GM23338 (cell line): ENCODE measurements around the gene CCDC27. TPM values are rescaled to one million over a fixed set of nuclear protein-coding genes. Genes with fewer than 3 reads are reported as not detected.

Experiments
- ATAC-seq: fragments of 200-7000 bp; cut with Tn5 transposase; 3 replicates; pipeline ENCODE4 v1.9.1; 2020
- DNase-seq: peaks from one replicate; pipeline ENCODE4 v3.0.0-alpha.2; 2015; ENCODE audit warnings: low spot score
- H2AFZ ChIP-seq: fragments of 200-600 bp; sonication (generic); 2 replicates; pipeline ENCODE4 v1.8.0; 2016; ENCODE audit warnings: antibody characterized with exemption, mild to moderate bottlenecking, moderate library complexity
- H3F3A ChIP-seq: fragments of 200-600 bp; sonication (generic); replicated peaks from 2 replicates; pipeline ENCODE4 v1.8.0; 2017; ENCODE audit warnings: antibody characterized with exemption, mixed run types, low read depth
- H3K27ac ChIP-seq: fragments of 200-600 bp; sonication (generic); 2 replicates; pipeline ENCODE4 v1.6.1; 2016; ENCODE audit warnings: low read depth
- H3K27me3 ChIP-seq: fragments of 200-600 bp; sonication (generic); 2 replicates; pipeline ENCODE4 v1.8.0; 2016; ENCODE audit warnings: mild to moderate bottlenecking, mixed run types, moderate library complexity; ENCODE audit not compliant: insufficient read depth
- H3K36me3 ChIP-seq: fragments of 200-600 bp; sonication (generic); 2 replicates; pipeline ENCODE4 v1.8.0; 2016; ENCODE audit warnings: mild to moderate bottlenecking; ENCODE audit not compliant: insufficient read depth
- H3K4me1 ChIP-seq: fragments of 200-600 bp; sonication (generic); 2 replicates; pipeline ENCODE4 v1.8.0; 2016; ENCODE audit warnings: mild to moderate bottlenecking, moderate library complexity; ENCODE audit not compliant: insufficient read depth
- H3K4me2 ChIP-seq: fragments of 200-600 bp; sonication (generic); 2 replicates; pipeline ENCODE4 v1.7.1; 2017; ENCODE audit warnings: mixed run types
- H3K4me3 ChIP-seq: fragments of 200-600 bp; sonication (generic); 2 replicates; pipeline ENCODE4 v1.6.1; 2016; ENCODE audit warnings: mixed run types
- H3K79me2 ChIP-seq: fragments of 200-600 bp; sonication (generic); replicated peaks from 2 replicates; pipeline ENCODE4 v1.8.0; 2017; ENCODE audit warnings: mild to moderate bottlenecking; ENCODE audit not compliant: insufficient read depth
- H3K9me2 ChIP-seq: fragments of 200-600 bp; sonication (generic); 2 replicates; pipeline ENCODE4 v1.8.0; 2017; ENCODE audit not compliant: insufficient read depth
- H4K20me1 ChIP-seq: fragments of 200-600 bp; sonication (generic); replicated peaks from 2 replicates; pipeline ENCODE4 v1.8.0; 2017; ENCODE audit warnings: mild to moderate bottlenecking; ENCODE audit not compliant: insufficient read depth
- H3K27ac Mint-ChIP-seq: 2 replicates; pipeline ENCODE4 v1.8.0; 2020; ENCODE audit warnings: inconsistent platforms, mild to moderate bottlenecking, moderate library complexity, mixed read lengths
- H3K27me3 Mint-ChIP-seq: 3 replicates; pipeline ENCODE4 v1.8.0; 2022; ENCODE audit warnings: low read depth, mild to moderate bottlenecking, moderate library complexity, mixed read lengths, inconsistent platforms; ENCODE audit not compliant: insufficient read depth, poor library complexity
- H3K36me3 Mint-ChIP-seq: 3 replicates; pipeline ENCODE4 v1.8.0; 2021; ENCODE audit warnings: low read depth, mild to moderate bottlenecking, inconsistent platforms, moderate library complexity, mixed read lengths
- H3K4me1 Mint-ChIP-seq: 3 replicates; pipeline ENCODE4 v1.8.0; 2020; ENCODE audit warnings: mild to moderate bottlenecking, inconsistent platforms, mixed read lengths
- H3K4me3 Mint-ChIP-seq: 3 replicates; pipeline ENCODE4 v1.8.0; 2021; ENCODE audit warnings: moderate library complexity, mild to moderate bottlenecking, inconsistent platforms, mixed read lengths
- H3K9me3 Mint-ChIP-seq: 3 replicates; pipeline ENCODE4 v1.8.0; 2020; ENCODE audit warnings: moderate library complexity, mild to moderate bottlenecking, inconsistent platforms, mixed read lengths
- CREB1 ChIP-seq: fragments of 250-450 bp; sonication (Bioruptor Pico); IDR thresholded peaks from 2 replicates; pipeline ENCODE4 v1.5.0; 2020; ENCODE audit warnings: low read depth, mild to moderate bottlenecking, moderate library complexity
- EZH2 ChIP-seq: fragments of 200-600 bp; sonication (generic); IDR thresholded peaks from one replicate; pipeline ENCODE4 v1.8.0; 2017; ENCODE audit warnings: antibody characterized with exemption, mild to moderate bottlenecking, low read depth; ENCODE audit not compliant: unreplicated experiment
- EZH2phosphoT487 ChIP-seq: fragments of 200-600 bp; sonication (generic); IDR thresholded peaks from one replicate; pipeline ENCODE4 v1.8.1; 2018; ENCODE audit warnings: antibody characterized with exemption; ENCODE audit not compliant: unreplicated experiment
- JUNB ChIP-seq: IDR thresholded peaks from one replicate; pipeline ENCODE4 v1.6.1; 2016; ENCODE audit warnings: antibody characterized with exemption; ENCODE audit not compliant: unreplicated experiment
- NANOG ChIP-seq: IDR thresholded peaks from 2 replicates; pipeline ENCODE4 v1.6.1; 2016; ENCODE audit warnings: antibody characterized with exemption, borderline replicate concordance
- POLR2AphosphoS5 ChIP-seq: IDR thresholded peaks from 2 replicates; pipeline ENCODE4 v1.6.1; 2016; ENCODE audit warnings: antibody characterized with exemption, low read depth
- STAT1 ChIP-seq: IDR thresholded peaks from one replicate; pipeline ENCODE4 v1.6.1; 2016; ENCODE audit warnings: antibody characterized with exemption; ENCODE audit not compliant: unreplicated experiment
- ZNF114 ChIP-seq: fragments of 250-450 bp; sonication (Bioruptor Pico); IDR thresholded peaks from 2 replicates; pipeline ENCODE4 v1.5.0; 2020; ENCODE audit warnings: mild to moderate bottlenecking, moderate library complexity
- ZNF331 ChIP-seq: fragments of 250-450 bp; sonication (Bioruptor Pico); IDR thresholded peaks from 2 replicates; pipeline ENCODE4 v1.5.0; 2020; ENCODE audit warnings: low read depth, mild to moderate bottlenecking, moderate library complexity
- polyA plus RNA-seq: library from polyadenylated mRNA; unstranded; fragments of >200 nt; fragmentation: Nextera tagmentation; extraction: Ambion mirVana; gene quantifications from 2 replicates; pipeline ENCODE4 v1.2.1, GENCODE V29; 2016
- total RNA-seq: library from RNA; depleted of rRNA; stranded (reverse); fragments of >200 nt; shearing (Covaris generic); gene quantifications from 2 replicates; pipeline ENCODE4 v1.2.3, GENCODE V29; 2014
- TF ChIP-seq, protein P1 (sequence below): IDR thresholded peaks from one replicate; pipeline ENCODE4 v1.6.1; 2018; ENCODE audit warnings: antibody characterized with exemption; ENCODE audit not compliant: unreplicated experiment
- TF ChIP-seq, protein P2 (sequence below): IDR thresholded peaks from 2 replicates; pipeline ENCODE4 v1.6.1; 2016; ENCODE audit warnings: antibody characterized with exemption
- TF ChIP-seq, protein P3 (sequence below): fragments of 250-450 bp; sonication (Bioruptor Pico); IDR thresholded peaks from 2 replicates; pipeline ENCODE4 v1.5.0; 2020; ENCODE audit warnings: mild to moderate bottlenecking, moderate library complexity
- TF ChIP-seq, protein P4 (sequence below), 2 experiments: fragments of 200-600 bp in 1 of 2; sonication (generic) in 1 of 2; conservative IDR thresholded peaks; 2 replicates each; pipeline versions ENCODE4 v1.5.1 to v1.6.1; 2016 to 2017; ENCODE audit warnings: antibody characterized with exemption in 2 of 2, low read depth in 2 of 2, mild to moderate bottlenecking in 2 of 2, moderate library complexity in 1 of 2

Gene CCDC27
- total and polyA plus RNA-seq, 2 experiments from 2014 or later: 0.18 to 0.45 TPM

DNA sequence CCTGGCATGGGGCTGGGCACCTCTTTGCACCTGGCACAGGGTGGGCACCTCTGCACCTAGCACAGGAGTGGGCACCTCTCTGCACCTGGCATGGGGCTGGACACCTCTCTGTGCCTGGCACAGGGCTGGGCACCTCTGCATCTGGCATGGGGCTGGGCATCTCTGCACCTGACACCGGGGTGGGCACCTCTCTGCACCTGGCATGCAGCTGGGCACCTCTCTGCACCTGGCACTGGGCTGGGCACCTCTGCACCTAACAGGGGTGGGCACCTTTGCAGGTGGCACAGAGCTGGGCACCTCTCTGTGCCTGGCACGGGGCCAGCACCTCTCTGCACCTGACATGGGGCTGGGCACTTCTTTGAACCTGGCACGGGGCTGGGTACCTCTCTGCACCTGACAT, 29.4 kb upstream of the CCDC27 start:
- Histone ChIP-seq H3K27ac (no peak overlapping the region), H3K9me2 (no peaks in the 10 kb centered on the region), H3K4me2 (no peak overlapping the region), H3K4me1 (no peaks in the 10 kb centered on the region), H3K27me3 (no peaks in the 10 kb centered on the region), H3K4me3 (no peak overlapping the region), H4K20me1 (no peaks in the 10 kb centered on the region), H3K36me3 (no peaks in the 10 kb centered on the region), H3F3A (no peaks in the 10 kb centered on the region), H3K79me2 (no peaks in the 10 kb centered on the region), H2AFZ (no peak overlapping the region)
- DNase-seq: no peak
- no peaks in the 10 kb centered on the region for H3K36me3 Mint-ChIP-seq
- peaks cover 7% of the 10 kb centered on the region for H3K27me3 Mint-ChIP-seq
- H3K4me3 Mint-ChIP-seq: no peak overlapping the region
- H3K9me3 Mint-ChIP-seq: no peaks in the 10 kb centered on the region
- H3K27ac Mint-ChIP-seq: no peak overlapping the region
- ATAC-seq: no peak
- peaks cover 10% of the 10 kb centered on the region for H3K4me1 Mint-ChIP-seq
- TF ChIP-seq, protein P1, sequence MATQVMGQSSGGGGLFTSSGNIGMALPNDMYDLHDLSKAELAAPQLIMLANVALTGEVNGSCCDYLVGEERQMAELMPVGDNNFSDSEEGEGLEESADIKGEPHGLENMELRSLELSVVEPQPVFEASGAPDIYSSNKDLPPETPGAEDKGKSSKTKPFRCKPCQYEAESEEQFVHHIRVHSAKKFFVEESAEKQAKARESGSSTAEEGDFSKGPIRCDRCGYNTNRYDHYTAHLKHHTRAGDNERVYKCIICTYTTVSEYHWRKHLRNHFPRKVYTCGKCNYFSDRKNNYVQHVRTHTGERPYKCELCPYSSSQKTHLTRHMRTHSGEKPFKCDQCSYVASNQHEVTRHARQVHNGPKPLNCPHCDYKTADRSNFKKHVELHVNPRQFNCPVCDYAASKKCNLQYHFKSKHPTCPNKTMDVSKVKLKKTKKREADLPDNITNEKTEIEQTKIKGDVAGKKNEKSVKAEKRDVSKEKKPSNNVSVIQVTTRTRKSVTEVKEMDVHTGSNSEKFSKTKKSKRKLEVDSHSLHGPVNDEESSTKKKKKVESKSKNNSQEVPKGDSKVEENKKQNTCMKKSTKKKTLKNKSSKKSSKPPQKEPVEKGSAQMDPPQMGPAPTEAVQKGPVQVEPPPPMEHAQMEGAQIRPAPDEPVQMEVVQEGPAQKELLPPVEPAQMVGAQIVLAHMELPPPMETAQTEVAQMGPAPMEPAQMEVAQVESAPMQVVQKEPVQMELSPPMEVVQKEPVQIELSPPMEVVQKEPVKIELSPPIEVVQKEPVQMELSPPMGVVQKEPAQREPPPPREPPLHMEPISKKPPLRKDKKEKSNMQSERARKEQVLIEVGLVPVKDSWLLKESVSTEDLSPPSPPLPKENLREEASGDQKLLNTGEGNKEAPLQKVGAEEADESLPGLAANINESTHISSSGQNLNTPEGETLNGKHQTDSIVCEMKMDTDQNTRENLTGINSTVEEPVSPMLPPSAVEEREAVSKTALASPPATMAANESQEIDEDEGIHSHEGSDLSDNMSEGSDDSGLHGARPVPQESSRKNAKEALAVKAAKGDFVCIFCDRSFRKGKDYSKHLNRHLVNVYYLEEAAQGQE: no peak
- no peak for TF ChIP-seq EZH2phosphoT487
- no peak for TF ChIP-seq ZNF331 (CRISPR knock-in tag)
- TF ChIP-seq STAT1: no peak
- no peak for TF ChIP-seq NANOG
- TF ChIP-seq POLR2AphosphoS5: no peak
- TF ChIP-seq, protein P2, sequence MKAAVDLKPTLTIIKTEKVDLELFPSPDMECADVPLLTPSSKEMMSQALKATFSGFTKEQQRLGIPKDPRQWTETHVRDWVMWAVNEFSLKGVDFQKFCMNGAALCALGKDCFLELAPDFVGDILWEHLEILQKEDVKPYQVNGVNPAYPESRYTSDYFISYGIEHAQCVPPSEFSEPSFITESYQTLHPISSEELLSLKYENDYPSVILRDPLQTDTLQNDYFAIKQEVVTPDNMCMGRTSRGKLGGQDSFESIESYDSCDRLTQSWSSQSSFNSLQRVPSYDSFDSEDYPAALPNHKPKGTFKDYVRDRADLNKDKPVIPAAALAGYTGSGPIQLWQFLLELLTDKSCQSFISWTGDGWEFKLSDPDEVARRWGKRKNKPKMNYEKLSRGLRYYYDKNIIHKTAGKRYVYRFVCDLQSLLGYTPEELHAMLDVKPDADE: no peak
- no peak for TF ChIP-seq CREB1 (CRISPR knock-in tag)
- TF ChIP-seq ZNF114 (CRISPR knock-in tag): no peak
- TF ChIP-seq EZH2: no peak
- TF ChIP-seq JUNB: no peak
- TF ChIP-seq, protein P3, sequence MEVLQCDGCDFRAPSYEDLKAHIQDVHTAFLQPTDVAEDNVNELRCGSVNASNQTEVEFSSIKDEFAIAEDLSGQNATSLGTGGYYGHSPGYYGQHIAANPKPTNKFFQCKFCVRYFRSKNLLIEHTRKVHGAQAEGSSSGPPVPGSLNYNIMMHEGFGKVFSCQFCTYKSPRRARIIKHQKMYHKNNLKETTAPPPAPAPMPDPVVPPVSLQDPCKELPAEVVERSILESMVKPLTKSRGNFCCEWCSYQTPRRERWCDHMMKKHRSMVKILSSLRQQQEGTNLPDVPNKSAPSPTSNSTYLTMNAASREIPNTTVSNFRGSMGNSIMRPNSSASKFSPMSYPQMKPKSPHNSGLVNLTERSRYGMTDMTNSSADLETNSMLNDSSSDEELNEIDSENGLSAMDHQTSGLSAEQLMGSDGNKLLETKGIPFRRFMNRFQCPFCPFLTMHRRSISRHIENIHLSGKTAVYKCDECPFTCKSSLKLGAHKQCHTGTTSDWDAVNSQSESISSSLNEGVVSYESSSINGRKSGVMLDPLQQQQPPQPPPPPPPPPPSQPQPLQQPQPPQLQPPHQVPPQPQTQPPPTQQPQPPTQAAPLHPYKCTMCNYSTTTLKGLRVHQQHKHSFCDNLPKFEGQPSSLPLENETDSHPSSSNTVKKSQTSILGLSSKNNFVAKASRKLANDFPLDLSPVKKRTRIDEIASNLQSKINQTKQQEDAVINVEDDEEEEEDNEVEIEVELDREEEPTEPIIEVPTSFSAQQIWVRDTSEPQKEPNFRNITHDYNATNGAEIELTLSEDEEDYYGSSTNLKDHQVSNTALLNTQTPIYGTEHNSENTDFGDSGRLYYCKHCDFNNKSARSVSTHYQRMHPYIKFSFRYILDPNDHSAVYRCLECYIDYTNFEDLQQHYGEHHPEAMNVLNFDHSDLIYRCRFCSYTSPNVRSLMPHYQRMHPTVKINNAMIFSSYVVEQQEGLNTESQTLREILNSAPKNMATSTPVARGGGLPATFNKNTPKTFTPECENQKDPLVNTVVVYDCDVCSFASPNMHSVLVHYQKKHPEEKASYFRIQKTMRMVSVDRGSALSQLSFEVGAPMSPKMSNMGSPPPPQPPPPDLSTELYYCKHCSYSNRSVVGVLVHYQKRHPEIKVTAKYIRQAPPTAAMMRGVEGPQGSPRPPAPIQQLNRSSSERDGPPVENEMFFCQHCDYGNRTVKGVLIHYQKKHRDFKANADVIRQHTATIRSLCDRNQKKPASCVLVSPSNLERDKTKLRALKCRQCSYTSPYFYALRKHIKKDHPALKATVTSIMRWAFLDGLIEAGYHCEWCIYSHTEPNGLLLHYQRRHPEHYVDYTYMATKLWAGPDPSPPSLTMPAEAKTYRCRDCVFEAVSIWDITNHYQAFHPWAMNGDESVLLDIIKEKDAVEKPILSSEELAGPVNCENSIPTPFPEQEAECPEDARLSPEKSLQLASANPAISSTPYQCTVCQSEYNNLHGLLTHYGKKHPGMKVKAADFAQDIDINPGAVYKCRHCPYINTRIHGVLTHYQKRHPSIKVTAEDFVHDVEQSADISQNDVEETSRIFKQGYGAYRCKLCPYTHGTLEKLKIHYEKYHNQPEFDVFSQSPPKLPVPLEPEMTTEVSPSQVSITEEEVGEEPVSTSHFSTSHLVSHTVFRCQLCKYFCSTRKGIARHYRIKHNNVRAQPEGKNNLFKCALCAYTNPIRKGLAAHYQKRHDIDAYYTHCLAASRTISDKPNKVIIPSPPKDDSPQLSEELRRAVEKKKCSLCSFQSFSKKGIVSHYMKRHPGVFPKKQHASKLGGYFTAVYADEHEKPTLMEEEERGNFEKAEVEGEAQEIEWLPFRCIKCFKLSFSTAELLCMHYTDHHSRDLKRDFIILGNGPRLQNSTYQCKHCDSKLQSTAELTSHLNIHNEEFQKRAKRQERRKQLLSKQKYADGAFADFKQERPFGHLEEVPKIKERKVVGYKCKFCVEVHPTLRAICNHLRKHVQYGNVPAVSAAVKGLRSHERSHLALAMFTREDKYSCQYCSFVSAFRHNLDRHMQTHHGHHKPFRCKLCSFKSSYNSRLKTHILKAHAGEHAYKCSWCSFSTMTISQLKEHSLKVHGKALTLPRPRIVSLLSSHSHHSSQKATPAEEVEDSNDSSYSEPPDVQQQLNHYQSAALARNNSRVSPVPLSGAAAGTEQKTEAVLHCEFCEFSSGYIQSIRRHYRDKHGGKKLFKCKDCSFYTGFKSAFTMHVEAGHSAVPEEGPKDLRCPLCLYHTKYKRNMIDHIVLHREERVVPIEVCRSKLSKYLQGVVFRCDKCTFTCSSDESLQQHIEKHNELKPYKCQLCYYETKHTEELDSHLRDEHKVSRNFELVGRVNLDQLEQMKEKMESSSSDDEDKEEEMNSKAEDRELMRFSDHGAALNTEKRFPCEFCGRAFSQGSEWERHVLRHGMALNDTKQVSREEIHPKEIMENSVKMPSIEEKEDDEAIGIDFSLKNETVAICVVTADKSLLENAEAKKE: no peak
- TF ChIP-seq, protein P4, sequence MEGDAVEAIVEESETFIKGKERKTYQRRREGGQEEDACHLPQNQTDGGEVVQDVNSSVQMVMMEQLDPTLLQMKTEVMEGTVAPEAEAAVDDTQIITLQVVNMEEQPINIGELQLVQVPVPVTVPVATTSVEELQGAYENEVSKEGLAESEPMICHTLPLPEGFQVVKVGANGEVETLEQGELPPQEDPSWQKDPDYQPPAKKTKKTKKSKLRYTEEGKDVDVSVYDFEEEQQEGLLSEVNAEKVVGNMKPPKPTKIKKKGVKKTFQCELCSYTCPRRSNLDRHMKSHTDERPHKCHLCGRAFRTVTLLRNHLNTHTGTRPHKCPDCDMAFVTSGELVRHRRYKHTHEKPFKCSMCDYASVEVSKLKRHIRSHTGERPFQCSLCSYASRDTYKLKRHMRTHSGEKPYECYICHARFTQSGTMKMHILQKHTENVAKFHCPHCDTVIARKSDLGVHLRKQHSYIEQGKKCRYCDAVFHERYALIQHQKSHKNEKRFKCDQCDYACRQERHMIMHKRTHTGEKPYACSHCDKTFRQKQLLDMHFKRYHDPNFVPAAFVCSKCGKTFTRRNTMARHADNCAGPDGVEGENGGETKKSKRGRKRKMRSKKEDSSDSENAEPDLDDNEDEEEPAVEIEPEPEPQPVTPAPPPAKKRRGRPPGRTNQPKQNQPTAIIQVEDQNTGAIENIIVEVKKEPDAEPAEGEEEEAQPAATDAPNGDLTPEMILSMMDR (conservative IDR thresholded peaks at IDR 0.05; ENCODE audit: low read depth in 2 of 2): no peak
